GM23248 (cell line): Measurements from ENCODE around the gene WASL. TPM values are rescaled to one million over a fixed set of nuclear protein-coding genes. Genes with fewer than 3 reads are reported as not detected.

Source experiments
- DNase-seq: peaks from one replicate; pipeline ENCODE4 v3.0.0-alpha.2; 2015
- H2AFZ ChIP-seq: fragments of 200-600 bp; sonication (generic); 2 replicates; pipeline ENCODE4 v1.6.1; 2016; ENCODE audit warnings: antibody characterized with exemption
- H3F3A ChIP-seq: fragments of 200-600 bp; sonication (generic); 2 replicates; pipeline ENCODE4 v1.6.1; 2016; ENCODE audit warnings: mild to moderate bottlenecking, antibody characterized with exemption, mixed run types; ENCODE audit not compliant: insufficient read depth
- H3K27ac ChIP-seq: fragments of 200-600 bp; sonication (generic); 2 replicates; pipeline ENCODE4 v1.5.1; 2016; ENCODE audit warnings: mild to moderate bottlenecking
- H3K27me3 ChIP-seq: fragments of 200-600 bp; sonication (generic); replicated peaks from 2 replicates; pipeline ENCODE4 v1.6.1; 2016; ENCODE audit warnings: mild to moderate bottlenecking; ENCODE audit not compliant: insufficient read depth
- H3K36me3 ChIP-seq: fragments of 200-600 bp; sonication (generic); 2 replicates; pipeline ENCODE4 v1.6.1; 2016; ENCODE audit warnings: low read depth, mild to moderate bottlenecking
- H3K4me1 ChIP-seq: fragments of 200-600 bp; sonication (generic); 2 replicates; pipeline ENCODE4 v1.6.1; 2016; ENCODE audit warnings: mild to moderate bottlenecking; ENCODE audit not compliant: insufficient read depth
- H3K4me2 ChIP-seq: fragments of 200-600 bp; sonication (generic); one replicate; pipeline ENCODE4 v1.6.1; 2016; ENCODE audit warnings: mild to moderate bottlenecking; ENCODE audit not compliant: unreplicated experiment
- H3K4me3 ChIP-seq: fragments of 200-600 bp; sonication (generic); 2 replicates; pipeline ENCODE4 v1.5.1; 2016; ENCODE audit warnings: mild to moderate bottlenecking
- H3K79me2 ChIP-seq: fragments of 200-600 bp; sonication (generic); 2 replicates; pipeline ENCODE4 v1.6.1; 2016; ENCODE audit warnings: mild to moderate bottlenecking; ENCODE audit not compliant: insufficient read depth
- H3K9ac ChIP-seq: fragments of 200-600 bp; sonication (generic); 2 replicates; pipeline ENCODE4 v1.6.1; 2016; ENCODE audit warnings: mild to moderate bottlenecking
- H3K9me2 ChIP-seq: fragments of 200-600 bp; sonication (generic); 2 replicates; pipeline ENCODE4 v1.6.1; 2016; ENCODE audit warnings: mixed run types, mild to moderate bottlenecking, moderate library complexity; ENCODE audit not compliant: insufficient read depth
- H3K9me3 ChIP-seq: fragments of 200-600 bp; sonication (generic); one replicate; pipeline ENCODE4 v1.6.1; 2017; ENCODE audit warnings: low read depth
- H4K20me1 ChIP-seq: fragments of 200-600 bp; sonication (generic); 2 replicates; pipeline ENCODE4 v1.6.0; 2016; ENCODE audit not compliant: insufficient read depth
- EZH2 ChIP-seq: fragments of 200-600 bp; sonication (generic); IDR thresholded peaks from 2 replicates; pipeline ENCODE4 v1.6.1; 2018; ENCODE audit warnings: antibody characterized with exemption, mild to moderate bottlenecking; ENCODE audit not compliant: insufficient read depth, poor library complexity, severe bottlenecking
- EZH2phosphoT487 ChIP-seq: fragments of 200-600 bp; sonication (generic); IDR thresholded peaks from 2 replicates; pipeline ENCODE4 v1.6.1; 2018; ENCODE audit warnings: antibody characterized with exemption, moderate library complexity, mild to moderate bottlenecking, low read depth; ENCODE audit not compliant: insufficient read depth
- WGBS, 2 experiments: methylation state at CpG; one replicate each; pipeline ENCODE4 v1.1.6; 2015 to 2017; ENCODE audit warnings: low lambda C conversion rate in 2 of 2, low coverage in 1 of 2; ENCODE audit errors: missing lambda C conversion rate in 2 of 2; 5-methylcytosine and 5-hydroxymethylcytosine counted together
- in situ Hi-C: fragments of 300-500 bp; cut with MboI; formaldehyde crosslinking; loops from 2 replicates; pipeline ENCODE4 v1.15.0; 2020
- polyA plus RNA-seq: library from polyadenylated mRNA; unstranded; fragments of >200 nt; fragmentation: Nextera tagmentation; extraction: Ambion mirVana; gene quantifications from 2 replicates; pipeline ENCODE4 v1.2.1, GENCODE V29; 2016
- total RNA-seq: library from RNA; depleted of rRNA; stranded (reverse); fragments of >200 nt; shearing (Covaris generic); gene quantifications from 2 replicates; pipeline ENCODE4 v1.2.3, GENCODE V29; 2014

The WASL gene
- total and polyA plus RNA-seq, 2 experiments from 2014 or later, result 11.6 to 20.7 TPM

DNA sequence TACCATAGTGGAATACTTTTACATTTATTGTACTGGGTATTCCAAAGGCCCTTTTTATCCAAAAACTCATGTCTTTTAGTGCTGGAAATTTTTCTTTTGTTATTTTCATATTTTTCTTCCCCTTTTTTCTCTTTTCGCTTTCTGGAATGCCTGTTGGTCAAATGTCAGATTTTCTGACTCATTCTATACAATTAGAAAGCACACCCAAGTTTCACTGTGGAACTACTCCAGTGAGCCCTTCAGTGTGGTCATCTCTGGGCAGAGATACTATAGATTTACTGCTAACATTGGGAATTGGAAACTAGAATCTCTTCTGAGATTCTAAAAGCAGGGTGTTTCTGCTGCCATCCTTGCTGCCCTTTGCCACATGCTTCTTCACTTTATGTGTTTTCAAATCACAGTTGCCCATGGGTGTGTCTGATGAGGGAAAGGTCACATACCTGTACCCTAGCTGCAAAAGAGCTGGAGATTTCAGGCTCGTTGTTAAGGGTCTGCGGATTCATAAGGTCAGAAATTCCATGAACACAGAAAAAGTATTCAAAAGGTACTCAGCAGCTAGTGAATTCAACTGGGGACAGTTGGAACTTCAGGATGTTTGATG, 5.6 kb upstream of the WASL start:
- Histone ChIP-seq H3K9ac (no peak overlapping the region), H3K9me3 (no peaks in the 10 kb centered on the region), H3F3A (peaks cover 11% of the 10 kb centered on the region; the same call in 1 of the 2 replicates), H3K27me3 (no peaks in the 10 kb centered on the region), H4K20me1 (no peaks in the 10 kb centered on the region), H3K4me3 (no peak overlapping the region), H2AFZ (no peak overlapping the region), H3K27ac (no peak overlapping the region), H3K9me2 (no peaks in the 10 kb centered on the region), H3K79me2 (0 out of 2 replicates have a peak, but pooled peaks cover 6% of the 10 kb centered on the region), H3K4me1 (peaks cover 6% of the 10 kb centered on the region), H3K4me2 (no peak overlapping the region), H3K36me3 (no peaks in the 10 kb centered on the region)
- TF ChIP-seq EZH2 (no peak), EZH2phosphoT487 (no peak)
- 60 to 77% methylated on average over 3 of the region's 3 CpGs for WGBS, 2 experiments
- DNase-seq, result no peak
- in situ Hi-C loops, result no loop called here

- Histone ChIP-seq H3K4me2 (no peak overlapping the region), H3K4me1 (peaks cover 6% of the 10 kb centered on the region), H3K9ac (no peak overlapping the region), H2AFZ (no peak overlapping the region), H3K9me2 (no peaks in the 10 kb centered on the region), H3K36me3 (no peaks in the 10 kb centered on the region), H3K9me3 (no peaks in the 10 kb centered on the region), H3K27ac (no peak overlapping the region), H3K79me2 (peaks cover 13% of the 10 kb centered on the region), H3F3A (peaks cover 18% of the 10 kb centered on the region), H4K20me1 (no peaks in the 10 kb centered on the region), H3K27me3 (no peaks in the 10 kb centered on the region), H3K4me3 (no peak overlapping the region)
- TF ChIP-seq EZH2phosphoT487, result no peak
- no peak for TF ChIP-seq EZH2
- in situ Hi-C loops, result no loop called here
- 78 to 87% methylated on average over 3 of the region's 3 CpGs for WGBS, 2 experiments
- no peak for DNase-seq
Measured at GRCh38 chr7:123752534-123752933, 3.7 kb upstream of the WASL start.

GRCh38 chr7:123751821-123752220, 3.0 kb upstream of the WASL start:
- peaks cover 24% of the 10 kb centered on the region for H3F3A ChIP-seq
- peaks cover 5% of the 10 kb centered on the region; the same call in 1 of the 2 replicates for H4K20me1 ChIP-seq
- no peak overlapping the region for H3K9ac ChIP-seq
- H3K9me3 ChIP-seq, result no peaks in the 10 kb centered on the region
- in situ Hi-C loops, result no loop called here
- no peaks in the 10 kb centered on the region for H3K27me3 ChIP-seq
- H3K27ac ChIP-seq, result no peak overlapping the region
- no peak for DNase-seq
- no peak for TF ChIP-seq EZH2
- no peak for TF ChIP-seq EZH2phosphoT487
- 95 to 97% methylated on average over 1 of the region's 1 CpG for WGBS, 2 experiments
- no peaks in the 10 kb centered on the region for H3K36me3 ChIP-seq
- H3K79me2 ChIP-seq, result peaks cover 20% of the 10 kb centered on the region
- H3K4me3 ChIP-seq, result no peak overlapping the region
- no peaks in the 10 kb centered on the region for H3K9me2 ChIP-seq
- no peak overlapping the region for H3K4me2 ChIP-seq
- H2AFZ ChIP-seq, result no peak overlapping the region
- peaks cover 13% of the 10 kb centered on the region for H3K4me1 ChIP-seq

DNA sequence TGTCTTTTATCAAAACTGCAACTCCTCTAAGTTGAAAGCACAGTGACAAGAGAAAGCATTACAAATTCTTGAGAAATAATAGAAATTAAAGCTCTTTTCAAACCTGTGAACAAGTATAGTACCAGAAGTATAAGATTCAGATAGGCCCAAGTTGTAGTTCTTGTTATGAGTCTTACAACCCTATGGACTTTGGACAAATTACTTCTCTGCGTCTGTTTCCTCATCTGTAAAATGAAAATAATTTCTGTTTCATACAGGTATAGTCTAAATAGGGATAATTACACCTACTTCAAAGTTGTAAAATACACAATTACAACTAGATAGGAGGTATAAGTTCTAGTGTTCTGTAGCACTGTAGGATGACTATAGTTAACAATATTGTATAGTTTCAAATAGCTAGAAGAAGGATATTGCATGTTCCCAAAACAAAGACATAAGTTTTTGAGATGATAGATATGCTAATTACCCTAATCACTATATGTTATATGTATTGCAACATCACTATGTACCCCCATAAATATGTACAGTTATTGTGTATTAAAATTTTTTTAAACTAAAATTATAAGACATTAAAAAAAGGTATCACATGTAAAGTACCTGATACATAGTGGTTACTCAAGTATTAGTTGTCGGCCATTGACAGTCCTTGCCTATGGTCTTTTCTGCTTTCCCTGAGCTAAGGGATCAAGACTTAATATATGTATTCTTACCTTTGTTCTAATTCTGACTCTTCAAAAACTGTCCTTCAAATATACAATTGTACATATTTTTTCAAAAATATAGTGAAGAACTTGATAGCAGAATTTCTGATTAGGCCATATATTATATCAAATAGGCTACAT, 1.8 kb upstream of the WASL start:
- peak overlapping the region; percentile 94; the same call in 1 of the 2 replicates for H3K4me3 ChIP-seq
- H3K9me3 ChIP-seq, result no peaks in the 10 kb centered on the region
- H3K79me2 ChIP-seq, result peaks cover 32% of the 10 kb centered on the region
- no peak overlapping the region for H3K27ac ChIP-seq
- H4K20me1 ChIP-seq, result peaks cover 13% of the 10 kb centered on the region; the same call in 1 of the 2 replicates
- peaks cover 25% of the 10 kb centered on the region for H3K4me1 ChIP-seq
- H3K4me2 ChIP-seq, result peak overlapping the region; percentile 98
- no peaks in the 10 kb centered on the region for H3K9me2 ChIP-seq
- TF ChIP-seq EZH2phosphoT487, result no peak
- no peak for TF ChIP-seq EZH2
- in situ Hi-C loops, result no loop called here
- no peak for DNase-seq
- H3K36me3 ChIP-seq, result no peaks in the 10 kb centered on the region
- peaks cover 29% of the 10 kb centered on the region for H3F3A ChIP-seq
- 0 out of 2 replicates have a peak overlapping the region, but pooled peaks have one; percentile 94 for H2AFZ ChIP-seq
- H3K9ac ChIP-seq, result peak overlapping the region; percentile 98; the same call in 1 of the 2 replicates
- no peaks in the 10 kb centered on the region for H3K27me3 ChIP-seq
- WGBS, 2 experiments, result 98 to 100% methylated on average over 2 of the region's 2 CpGs
